IPS-NIHi7 (cell line): ENCODE measurements around the gene NT5DC1.
"Not testable (repeated sequence)": the region's sequence is repeated elsewhere in the genome, so short reads cannot be mapped to it uniquely, and the experiment has no call there.

Source experiments
- DNase-seq: peaks from one replicate; pipeline ENCODE4 v3.0.0; 2012; ENCODE audit warnings: mixed read lengths; ENCODE audit errors: extremely low spot score

NT5DC1 gene

DNA sequence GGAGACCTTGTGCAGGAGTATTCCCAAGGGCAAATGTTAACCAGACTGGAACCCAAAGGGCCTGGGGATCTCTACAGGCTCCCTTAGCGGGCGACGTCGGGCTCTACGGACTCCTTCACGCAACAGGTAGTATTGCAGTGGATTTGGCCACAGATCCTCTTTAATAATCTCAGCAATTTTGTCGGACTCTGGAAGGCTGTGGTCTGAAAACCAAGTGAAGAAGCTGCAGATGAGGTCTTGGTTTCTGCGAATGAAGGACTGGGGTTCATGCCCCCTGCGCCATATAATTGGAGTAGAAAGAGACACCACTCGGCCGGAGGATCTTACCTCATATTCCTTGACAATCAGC lies 177.8 kb downstream of the NT5DC1 start:
- no peak for DNase-seq

DNA sequence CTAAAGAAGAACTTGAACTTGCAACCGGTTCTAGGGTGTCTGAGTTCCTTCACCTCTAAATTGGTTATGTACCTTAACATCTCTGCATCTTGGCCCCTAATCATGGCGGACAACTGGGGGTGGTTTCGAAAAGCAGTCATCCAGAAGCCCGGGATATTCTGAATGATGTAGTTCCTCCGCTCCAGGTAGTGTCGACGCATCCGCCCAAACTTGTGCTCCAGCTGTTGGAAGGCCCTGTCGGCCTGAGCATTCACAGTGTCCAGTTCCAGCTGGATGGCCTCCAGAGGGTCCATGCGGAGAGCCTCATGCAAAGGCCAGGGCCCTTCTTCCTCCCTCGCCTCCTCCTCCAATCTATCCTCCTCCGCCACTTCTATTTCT lies 178.2 kb downstream of the NT5DC1 start:
- DNase-seq, result no peak

DNA sequence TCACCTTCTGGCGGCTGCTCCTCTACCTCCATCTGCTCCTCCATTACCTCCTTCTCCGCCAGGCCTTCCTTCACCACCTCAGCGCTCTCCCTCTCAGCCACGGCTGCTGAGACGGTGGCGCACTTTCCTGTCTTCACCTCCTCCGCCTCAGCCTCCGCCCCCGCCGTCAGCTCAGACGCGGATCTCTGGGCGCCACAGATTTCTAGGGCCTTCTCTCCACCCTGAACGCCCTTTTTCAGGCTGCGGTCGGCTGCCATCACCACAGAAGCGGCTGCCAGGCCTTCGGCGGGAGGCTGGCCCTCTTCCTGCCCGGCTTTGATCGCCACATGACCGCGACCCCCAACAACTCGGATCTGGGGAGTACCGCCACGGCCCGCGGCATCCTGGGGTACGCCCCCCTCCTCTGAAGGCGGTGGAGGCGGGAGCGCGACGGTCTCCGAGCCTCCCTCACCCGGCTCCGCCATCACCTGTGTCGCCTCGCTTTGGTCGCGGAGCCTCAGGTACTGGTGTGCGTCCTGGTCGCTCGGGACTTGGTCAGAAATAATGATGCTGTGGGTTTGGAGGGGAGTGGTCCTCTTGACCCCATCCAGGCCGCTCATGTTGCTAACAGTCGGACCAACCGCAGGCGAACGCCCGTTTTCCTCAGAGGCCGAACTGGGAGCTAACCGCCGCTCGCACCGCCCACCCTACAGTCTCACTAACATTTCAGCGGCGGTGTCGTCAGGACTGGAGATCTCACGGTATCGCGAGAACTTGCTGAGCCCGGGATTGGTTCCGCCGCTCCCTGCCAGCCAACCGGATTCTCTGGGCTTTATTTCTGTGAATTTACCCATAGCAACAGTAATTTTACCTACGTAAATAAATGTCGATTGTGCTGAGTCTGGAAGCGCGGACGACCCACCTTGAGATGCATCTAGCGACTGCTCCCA lies 178.8 kb downstream of the NT5DC1 start, which contains the start of gene TSPYL1:
Gene TSPYL1, minus strand, starts transcription at position 699 of the 929 bp plus-strand sequence. Its CDS starts 100 bp downstream, at position 599.
- DNase-seq, result peak; percentile 93

GRCh38 chr6:116280161-116280932 lies 179.7 kb downstream of the NT5DC1 start:
- DNase-seq, result no peak

DNA sequence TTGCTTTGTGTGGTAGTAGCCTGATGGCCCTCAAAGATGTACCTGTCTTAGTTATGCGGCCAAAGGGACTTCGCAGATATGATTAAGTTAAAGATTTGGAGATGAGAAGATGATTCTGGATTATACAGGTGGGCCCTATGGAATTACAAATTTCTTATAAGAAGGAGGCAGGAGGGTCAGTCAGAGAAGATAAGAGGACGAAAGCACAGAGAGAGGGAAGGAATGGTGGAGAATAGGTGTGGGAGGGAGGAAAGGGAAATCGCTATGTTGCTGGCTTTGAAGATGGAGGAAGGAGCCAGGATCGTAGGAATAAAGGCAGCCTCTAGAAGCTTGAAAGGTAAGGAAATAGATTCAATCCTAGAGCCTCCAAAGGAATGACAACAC lies 180.3 kb downstream of the NT5DC1 start:
- no peak for DNase-seq

GRCh38 chr6:116282698-116283097 lies 182.0 kb downstream of the NT5DC1 start:
- DNase-seq, result no peak

DNA sequence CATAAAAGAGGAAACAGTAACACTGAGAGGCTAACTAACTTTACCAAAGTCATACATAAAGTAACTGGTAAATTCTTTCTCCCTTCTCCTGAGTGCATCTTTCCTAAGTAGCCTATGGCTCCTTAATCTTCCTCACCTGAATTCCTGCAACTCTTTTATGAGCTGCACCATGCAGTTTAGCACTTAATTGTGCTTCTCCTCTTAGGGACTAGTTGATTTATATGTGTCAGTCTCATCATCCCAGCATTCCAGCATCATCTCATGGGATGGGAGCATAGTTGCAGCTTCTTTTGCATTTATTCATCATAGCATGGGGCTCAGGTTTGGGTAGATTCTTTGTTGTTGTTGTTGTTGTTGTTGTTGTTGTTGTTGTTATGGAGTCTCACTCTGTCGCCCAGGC lies 182.5 kb downstream of the NT5DC1 start:
- no peak for DNase-seq

GRCh38 chr6:116284984-116285383 lies 184.3 kb downstream of the NT5DC1 start:
- DNase-seq, result not testable (repeated sequence)

- DNase-seq, result no peak
Measured at GRCh38 chr6:116286773-116287358, 186.2 kb downstream of the NT5DC1 start.

- peak; percentile 30 for DNase-seq
Measured at GRCh38 chr6:116287689-116288282, 187.1 kb downstream of the NT5DC1 start.

DNA sequence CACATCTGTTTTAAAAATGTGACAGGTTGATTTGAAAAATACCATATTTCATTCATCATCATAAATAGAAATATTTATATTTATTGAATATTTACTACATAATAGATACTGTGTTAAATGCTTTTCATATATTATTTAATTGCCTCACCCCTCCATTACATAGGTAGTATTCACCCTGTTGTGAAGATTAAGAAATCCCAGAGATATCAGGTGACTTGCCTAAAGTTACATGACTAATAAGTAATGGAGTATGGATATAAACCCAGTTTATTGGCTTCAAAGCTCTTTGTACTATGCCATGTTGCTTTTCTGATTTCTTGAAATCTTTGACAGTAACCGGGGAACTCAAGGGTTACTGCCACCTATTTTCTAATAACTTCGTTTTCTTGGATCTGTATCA lies 189.2 kb downstream of the NT5DC1 start:
- no peak for DNase-seq

DNA sequence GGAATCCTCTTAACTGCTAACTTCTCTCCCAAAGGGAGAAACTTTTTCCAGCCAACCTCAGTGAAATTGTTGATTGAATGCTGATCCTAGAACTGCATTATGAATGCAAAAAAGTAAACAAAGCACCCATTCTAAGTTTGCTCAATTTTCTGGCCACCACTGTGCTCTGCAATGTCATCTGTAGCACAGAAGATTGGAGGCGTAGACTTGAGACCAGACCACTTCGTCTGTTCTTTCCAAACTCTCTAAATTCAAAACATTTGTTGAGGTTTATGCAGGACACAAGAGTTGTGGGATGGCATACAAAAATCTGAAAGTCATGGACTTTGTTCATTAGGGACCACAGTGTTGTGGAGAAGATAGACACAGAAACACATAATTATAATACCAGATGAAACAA lies 190.1 kb downstream of the NT5DC1 start:
- no peak for DNase-seq

DNA sequence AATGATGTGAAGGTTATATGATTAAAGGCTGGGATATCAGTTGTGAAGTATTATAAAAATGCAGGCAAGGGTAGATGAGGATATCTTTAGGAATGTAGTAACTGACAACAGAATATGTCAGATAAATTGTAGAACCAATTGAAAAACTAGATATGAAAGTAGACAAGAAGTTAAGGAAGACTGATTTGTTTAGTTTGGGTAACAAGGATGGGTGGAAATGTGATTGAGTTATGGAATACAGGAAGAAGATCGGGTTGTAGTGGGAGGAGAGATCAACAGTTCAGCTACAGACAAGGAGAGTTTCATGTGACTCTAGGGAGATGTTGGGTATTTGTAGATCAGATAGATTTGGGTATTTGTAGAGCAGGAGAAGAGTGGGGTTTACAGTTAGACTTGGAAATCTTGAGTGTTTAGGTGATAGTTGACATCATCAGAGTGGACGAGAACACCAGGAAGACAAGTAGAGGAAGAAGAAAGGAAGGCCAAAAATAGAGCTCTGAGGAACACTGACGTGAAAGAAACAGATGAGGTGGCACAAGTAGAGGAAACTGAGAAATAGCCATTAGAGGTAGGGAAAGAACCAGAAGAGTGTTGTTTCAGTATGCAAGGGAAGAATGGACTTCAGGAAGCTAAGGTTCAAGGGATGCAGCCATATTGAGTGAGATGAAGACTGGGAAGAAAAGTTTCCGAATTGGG lies 191.2 kb downstream of the NT5DC1 start:
- DNase-seq, result no peak

GRCh38 chr6:116292553-116292952 lies 191.9 kb downstream of the NT5DC1 start:
- no peak for DNase-seq

DNA sequence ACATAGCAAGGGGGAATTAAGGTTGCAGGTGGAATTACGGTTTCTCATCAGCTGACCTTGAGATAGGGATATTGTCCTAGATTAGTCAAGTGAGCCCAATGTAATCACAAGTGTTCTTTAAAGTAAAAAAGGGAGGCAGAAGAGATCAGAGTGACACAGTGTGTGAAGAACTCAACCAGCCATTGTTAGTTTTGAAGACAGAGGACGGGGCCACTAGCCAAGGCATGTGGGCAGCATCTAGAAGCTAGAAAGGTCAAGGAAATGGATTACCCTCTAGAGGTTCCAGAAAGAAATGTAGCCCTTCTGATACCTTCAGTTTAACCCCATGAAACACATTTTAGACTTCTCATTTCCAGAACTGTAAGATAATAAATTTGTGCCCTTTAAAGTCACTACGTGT lies 197.6 kb downstream of the NT5DC1 start:
- no peak for DNase-seq

DNA sequence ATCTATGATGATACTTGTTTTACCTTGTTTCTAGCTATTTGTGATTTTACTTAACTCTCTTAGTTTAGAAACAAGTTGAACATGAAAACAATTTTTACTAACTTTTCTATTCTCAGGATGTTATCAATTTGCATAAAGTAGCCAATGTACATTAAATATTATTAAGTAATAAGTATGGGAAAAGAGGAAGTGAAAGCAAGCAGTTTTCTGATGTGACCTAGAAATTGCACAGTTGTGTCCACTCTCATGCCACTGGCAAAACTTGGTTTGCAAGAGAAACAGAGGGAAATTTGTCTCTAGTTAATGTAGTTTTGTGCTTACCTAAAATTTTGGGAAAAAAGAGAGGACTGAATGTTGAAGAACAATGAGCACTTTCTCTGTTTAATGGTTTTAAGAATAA lies 198.3 kb downstream of the NT5DC1 start:
- no peak for DNase-seq
